AG04449 (cell line): ENCODE measurements around the gene TMEM176A.

Source experiments
- CTCF ChIA-PET: fragments of 350-600 bp; formaldehyde crosslinking; extraction: SDS; loops from one replicate; lab custom pipeline; 2021; ENCODE audit warnings: antibody characterized with exemption; lab: Yijun Ruan, JAX
- POLR2A ChIA-PET: fragments of 400-600, 350-600 bp; formaldehyde crosslinking; extraction: SDS; loops from one replicate; lab custom pipeline; 2020; ENCODE audit warnings: antibody characterized with exemption, inconsistent platforms; lab: Yijun Ruan, JAX
- DNase-seq: peaks from one replicate; pipeline ENCODE4 v3.0.0-alpha.2; 2010; ENCODE audit warnings: low read depth, low spot score
- H3K4me3 ChIP-seq: 2 replicates; pipeline ENCODE4 v1.5.1; 2011; ENCODE audit warnings: low read depth, mild to moderate bottlenecking, control low read depth, low read length
- CTCF ChIP-seq: IDR thresholded peaks from one replicate; pipeline ENCODE4 v1.5.1; 2011; ENCODE audit warnings: mild to moderate bottlenecking, moderate library complexity, low read length, control low read depth, inconsistent platforms; ENCODE audit not compliant: insufficient read depth; ENCODE audit errors: missing control alignments

TMEM176A gene

GRCh38 chr7:150784954-150785353, 15.6 kb upstream of the TMEM176A start:
- no peak for TF ChIP-seq CTCF
- DNase-seq, result no peak
- ChIA-PET CTCF (no interaction called here), POLR2A (no interaction called here)
- H3K4me3 ChIP-seq, result no peak overlapping the region

GRCh38 chr7:150787321-150788281, 13.0 kb upstream of the TMEM176A start:
- DNase-seq, result no peak
- TF ChIP-seq CTCF, result no peak
- ChIA-PET POLR2A (no interaction called here), CTCF (interaction anchor here (1.3 kb wide), 1 partner anchor 9 kb away, joined by 5 read pairs; no protein-coding TSS in a partner anchor)
- no peak overlapping the region for H3K4me3 ChIP-seq

GRCh38 chr7:150788474-150789269, 11.9 kb upstream of the TMEM176A start:
- no peak for DNase-seq
- no peak overlapping the region for H3K4me3 ChIP-seq
- CTCF ChIA-PET, result interaction anchor here (1.3 kb wide), 1 partner anchor 10 kb away, joined by 5 read pairs; no protein-coding TSS in a partner anchor
- POLR2A ChIA-PET, result no interaction called here
- no peak for TF ChIP-seq CTCF

- H3K4me3 ChIP-seq, result no peak overlapping the region
- CTCF ChIA-PET, result no interaction called here
- DNase-seq, result no peak
- POLR2A ChIA-PET, result no interaction called here
- no peak for TF ChIP-seq CTCF
Observed at GRCh38 chr7:150790416-150791075, 10.0 kb upstream of the TMEM176A start.

- no peak overlapping the region for H3K4me3 ChIP-seq
- ChIA-PET POLR2A (no interaction called here), CTCF (no interaction called here)
- no peak for TF ChIP-seq CTCF
- DNase-seq, result no peak
Observed at GRCh38 chr7:150791304-150791703, 9.3 kb upstream of the TMEM176A start.
